ENCODE results near the gene KCNJ11. TPM values are rescaled to one million over a fixed set of nuclear protein-coding genes. Genes with fewer than 3 reads are reported as not detected.

Gene KCNJ11
- total and polyA plus RNA-seq, 3 donors from 2014 or later, result 1.4 to 2.1 (median 1.7) TPM

DNA sequence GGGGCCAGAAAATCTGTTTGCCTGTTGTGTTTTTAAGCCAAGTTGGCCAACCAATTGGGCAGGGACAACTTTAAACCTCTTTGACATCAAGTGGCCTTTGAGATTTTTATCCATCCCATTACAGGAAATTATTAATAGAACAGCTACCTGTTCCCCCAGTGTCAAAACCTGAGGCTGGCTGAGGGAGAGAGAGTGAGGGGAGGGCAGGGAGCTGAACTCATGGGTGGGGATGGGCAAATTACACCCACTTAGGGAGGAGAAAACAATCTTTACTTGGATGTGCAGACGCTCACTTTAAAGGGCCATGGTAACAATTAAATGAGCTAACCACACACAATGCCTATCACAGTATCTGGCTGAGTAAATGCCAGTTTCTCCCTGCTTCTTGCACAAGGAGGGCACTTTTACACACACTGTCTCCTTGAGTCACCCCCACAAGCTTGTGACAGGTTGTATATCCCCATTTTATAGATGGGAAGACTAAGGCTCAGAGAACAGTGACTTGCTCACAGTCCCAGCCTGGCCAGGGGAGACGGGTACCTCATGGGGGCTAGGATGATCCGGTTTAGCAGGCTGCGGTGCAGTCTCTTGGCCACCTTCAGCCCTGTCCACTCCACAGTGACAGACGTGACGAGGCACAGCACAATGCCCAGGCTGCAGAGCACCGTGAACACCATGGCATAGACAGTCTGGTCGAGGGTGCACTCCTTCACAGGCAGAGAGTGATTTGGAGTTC, 17.8 kb upstream of the KCNJ11 start:
- Histone ChIP-seq H3K9me3 (no peaks in the 10 kb centered on the region), H3K27ac (peak overlapping the region in 1 of 2 donors; percentile 47), H3K27me3 (no peaks in the 10 kb centered on the region), H3K4me1 (peaks cover 7% of the 10 kb centered on the region), H3K36me3 (ENCODE audit: low read depth, missing control alignments) (no peaks in the 10 kb centered on the region), H3K4me3 (no peak overlapping the region)
- 87 to 91% methylated on average over 4 to 8 of the region's 8 CpGs for WGBS, 2 donors
- DNase-seq, result no peak
- intact Hi-C loops (cut with DNase I; ENCODE audit: low total_unique reads), result no loop called here
- TF ChIP-seq, protein P1, sequence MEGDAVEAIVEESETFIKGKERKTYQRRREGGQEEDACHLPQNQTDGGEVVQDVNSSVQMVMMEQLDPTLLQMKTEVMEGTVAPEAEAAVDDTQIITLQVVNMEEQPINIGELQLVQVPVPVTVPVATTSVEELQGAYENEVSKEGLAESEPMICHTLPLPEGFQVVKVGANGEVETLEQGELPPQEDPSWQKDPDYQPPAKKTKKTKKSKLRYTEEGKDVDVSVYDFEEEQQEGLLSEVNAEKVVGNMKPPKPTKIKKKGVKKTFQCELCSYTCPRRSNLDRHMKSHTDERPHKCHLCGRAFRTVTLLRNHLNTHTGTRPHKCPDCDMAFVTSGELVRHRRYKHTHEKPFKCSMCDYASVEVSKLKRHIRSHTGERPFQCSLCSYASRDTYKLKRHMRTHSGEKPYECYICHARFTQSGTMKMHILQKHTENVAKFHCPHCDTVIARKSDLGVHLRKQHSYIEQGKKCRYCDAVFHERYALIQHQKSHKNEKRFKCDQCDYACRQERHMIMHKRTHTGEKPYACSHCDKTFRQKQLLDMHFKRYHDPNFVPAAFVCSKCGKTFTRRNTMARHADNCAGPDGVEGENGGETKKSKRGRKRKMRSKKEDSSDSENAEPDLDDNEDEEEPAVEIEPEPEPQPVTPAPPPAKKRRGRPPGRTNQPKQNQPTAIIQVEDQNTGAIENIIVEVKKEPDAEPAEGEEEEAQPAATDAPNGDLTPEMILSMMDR (IDR thresholded peaks at IDR 0.05), result no peak
- no peak for TF ChIP-seq POLR2A (IDR thresholded peaks at IDR 0.05)

GRCh38 chr11:17405232-17406005, 17.0 kb upstream of the KCNJ11 start:
- TF ChIP-seq, protein P1 (IDR thresholded peaks at IDR 0.05), result no peak
- TF ChIP-seq POLR2A (IDR thresholded peaks at IDR 0.05), result no peak
- peak overlapping the region in 1 of 2 donors; percentile 47 for H3K27ac ChIP-seq
- peaks cover 4% of the 10 kb centered on the region for H3K4me1 ChIP-seq
- no peaks in the 10 kb centered on the region for H3K27me3 ChIP-seq
- intact Hi-C loops (cut with DNase I; ENCODE audit: low total_unique reads), result no loop called here
- WGBS, 2 donors, result 49 to 51% methylated on average over 14 to 15 of the region's 15 CpGs
- no peak overlapping the region for H3K4me3 ChIP-seq
- H3K9me3 ChIP-seq, result no peaks in the 10 kb centered on the region
- DNase-seq, result peak; percentile 34
- no peaks in the 10 kb centered on the region for H3K36me3 ChIP-seq (ENCODE audit: low read depth, missing control alignments)

- intact Hi-C loops (cut with DNase I; ENCODE audit: low total_unique reads), result no loop called here
- Histone ChIP-seq H3K27ac (no peak overlapping the region), H3K4me1 (peaks cover 4% of the 10 kb centered on the region), H3K36me3 (ENCODE audit: low read depth, missing control alignments) (no peaks in the 10 kb centered on the region), H3K4me3 (no peak overlapping the region), H3K27me3 (no peaks in the 10 kb centered on the region), H3K9me3 (no peaks in the 10 kb centered on the region)
- no peak for TF ChIP-seq POLR2A (IDR thresholded peaks at IDR 0.05)
- TF ChIP-seq, protein P1 (IDR thresholded peaks at IDR 0.05), result no peak
- 88 to 89% methylated on average over 18 of the region's 18 CpGs for WGBS, 2 donors
- no peak for DNase-seq
Observed at GRCh38 chr11:17403980-17404759, 15.7 kb upstream of the KCNJ11 start.

- Histone ChIP-seq H3K36me3 (ENCODE audit: low read depth, missing control alignments) (no peaks in the 10 kb centered on the region), H3K27ac (no peak overlapping the region), H3K9me3 (no peaks in the 10 kb centered on the region), H3K4me1 (peaks cover 4% of the 10 kb centered on the region), H3K27me3 (no peaks in the 10 kb centered on the region), H3K4me3 (no peak overlapping the region)
- DNase-seq, result no peak
- intact Hi-C loops (cut with DNase I; ENCODE audit: low total_unique reads), result no loop called here
- WGBS, 2 donors, result 97 to 99% methylated on average over 7 to 8 of the region's 8 CpGs
- TF ChIP-seq, protein P1 (IDR thresholded peaks at IDR 0.05), result no peak
- TF ChIP-seq POLR2A (IDR thresholded peaks at IDR 0.05), result no peak
Observed at GRCh38 chr11:17402486-17402885, 14.0 kb upstream of the KCNJ11 start.

Data from testis (tissue), 3 donors.